ENCODE results near the gene RBBP8NL. TPM values are rescaled to one million over a fixed set of nuclear protein-coding genes. Genes with fewer than 3 reads are reported as not detected.
A peak's percentile ranks its signal among the peaks of the same experiment; 100 is the strongest.

RBBP8NL gene
- total and polyA plus RNA-seq, 9 of the 15 experiments (the other 6 are each of a cell fraction or from before 2014, with no cell fraction given), result not detected

- H3K4me2 ChIP-seq (ENCODE audit: insufficient read depth, low read length), result peak overlapping the region; percentile 85
- CTCF ChIA-PET (ENCODE audit: low intra/inter-chr PET ratio), result no interaction called here
- peak overlapping the region; percentile 78 for H3K4me3 ChIP-seq
- in situ Hi-C loops (cut with MboI), result loop anchor here (5.0 to 10.0 kb wide), 2 partner anchors 59 to 372 kb away; no protein-coding TSS in a partner anchor
- peak; percentile 64 for ATAC-seq
- DNase-seq (ENCODE audit: extremely low read depth in 1 of 4, low spot score in 3 of 4), result peak; percentile 79 to 91 (median 86)
- FAIRE-seq, result no peak
- H3K79me2 ChIP-seq (ENCODE audit: control insufficient read depth, insufficient read depth, low read length), result peaks cover 48% of the 10 kb centered on the region
- peaks cover 57 to 100% of the 10 kb centered on the region in 2 experiments for H3K4me1 ChIP-seq (replicated peaks in 1 of 2; ENCODE audit: control insufficient read depth in 2 of 2, insufficient read depth in 2 of 2, low read length in 2 of 2)
- H3K9ac ChIP-seq (ENCODE audit: insufficient read depth in 1 of 2, low read depth in 2 of 2, low read length in 2 of 2), result peak overlapping the region; percentile 75 to 96
- H3K27me3 ChIP-seq (ENCODE audit: control insufficient read depth in 2 of 2, insufficient read depth in 2 of 2, low read length in 2 of 2), result no peaks in the 10 kb centered on the region
- intact Hi-C loops (cut with micrococcal nuclease), result loop anchor here (5.0 kb wide), 1 partner anchor 64 kb away; the partner anchor contains the start of gene ADRM1
- peaks cover 14% of the 10 kb centered on the region; the same call in 1 of the 3 replicates for H3K36me3 ChIP-seq (ENCODE audit: control insufficient read depth, insufficient read depth, low read length)
- no peaks in the 10 kb centered on the region for H3K9me3 ChIP-seq (replicated peaks; ENCODE audit: control insufficient read depth, insufficient read depth, low read depth, low read length)
- peaks cover 4% of the 10 kb centered on the region for H3K9me1 ChIP-seq (ENCODE audit: control insufficient read depth, insufficient read depth, low read length)
- peak overlapping the region; percentile 57; the same call in 1 of the 2 replicates for H2AFZ ChIP-seq (ENCODE audit: low read depth, low read length)
- 3% methylated on average over 26 of the region's 72 CpGs for WGBS (ENCODE audit: insufficient coverage, low coverage, missing lambda C conversion rate)
- POLR2A ChIA-PET, result interaction anchor here (0.6 to 1.6 kb wide), 10 partner anchors 9 to 243 kb away, joined by 3 to 11 read pairs (median 4); partner anchors contain the start of gene RPS21
- no TSS peak for BruUV-seq (replicated peaks)
- peak overlapping the region; percentile 69 for H3K27ac ChIP-seq (ENCODE audit: extremely low read depth, low read depth, low read length)
- H4K20me1 ChIP-seq (replicated peaks; ENCODE audit: control insufficient read depth, insufficient read depth, low read length), result peaks cover 10% of the 10 kb centered on the region; the same call in 1 of the 2 replicates
- TF ChIP-seq ZNF354B (CRISPR knock-in tag; IDR thresholded peaks at IDR 0.05) (no peak), BMI1 (IDR thresholded peaks at IDR 0.05; ENCODE audit: low read length) (no peak), PHTF2 (CRISPR knock-in tag; IDR thresholded peaks at IDR 0.05) (no peak), SMAD2 (IDR thresholded peaks at IDR 0.05; ENCODE audit: low read depth, low read length) (no peak), L3MBTL2 (IDR thresholded peaks at IDR 0.05) (peak; percentile 17; the same call in 1 of the 2 replicates), SRSF1 (IDR thresholded peaks at IDR 0.05; ENCODE audit: low read depth, low read length) (no peak), RBBP5 (IDR thresholded peaks at IDR 0.05; ENCODE audit: borderline replicate concordance, insufficient read depth, low read length, poor library complexity, severe bottlenecking) (peak; percentile 51), NFIC (IDR thresholded peaks at IDR 0.05) (peak; percentile 55), SAP30 (IDR thresholded peaks at IDR 0.05; ENCODE audit: borderline replicate concordance, insufficient read depth, low read depth, low read length, poor library complexity, severe bottlenecking) (peak; percentile 23), SMC3 (conservative IDR thresholded peaks at IDR 0.05; ENCODE audit: insufficient read depth, low read depth, low read length) (no peak), DPF2 (IDR thresholded peaks at IDR 0.05) (no peak), POU5F1 (IDR thresholded peaks at IDR 0.05; ENCODE audit: borderline replicate concordance, low read depth, low read length, partially characterized antibody) (no peak), PBX2 (CRISPR knock-in tag; IDR thresholded peaks at IDR 0.05; ENCODE audit: low read depth) (no peak), PBX2 (tag; conservative IDR thresholded peaks at IDR 0.05; ENCODE audit: low read depth) (no peak), KLF16 (IDR thresholded peaks at IDR 0.05) (no peak; the same call in 1 of the 2 replicates), NFRKB (IDR thresholded peaks at IDR 0.05; ENCODE audit: low read depth) (no peak), NFIX (CRISPR knock-in tag; IDR thresholded peaks at IDR 0.05; ENCODE audit: low read depth) (no peak)
- TF ChIP-seq, protein P1, sequence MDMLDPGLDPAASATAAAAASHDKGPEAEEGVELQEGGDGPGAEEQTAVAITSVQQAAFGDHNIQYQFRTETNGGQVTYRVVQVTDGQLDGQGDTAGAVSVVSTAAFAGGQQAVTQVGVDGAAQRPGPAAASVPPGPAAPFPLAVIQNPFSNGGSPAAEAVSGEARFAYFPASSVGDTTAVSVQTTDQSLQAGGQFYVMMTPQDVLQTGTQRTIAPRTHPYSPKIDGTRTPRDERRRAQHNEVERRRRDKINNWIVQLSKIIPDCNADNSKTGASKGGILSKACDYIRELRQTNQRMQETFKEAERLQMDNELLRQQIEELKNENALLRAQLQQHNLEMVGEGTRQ (CRISPR knock-in tag; IDR thresholded peaks at IDR 0.05), result 0 out of 2 replicates have a peak, but pooled peaks have one; percentile 1
Measured at GRCh38 chr20:62366370-62367135, 60.8 kb downstream of the RBBP8NL start.

All from K562 (cell line).